HG02798 (cell line): ENCODE results near the gene TMEM203.

Experiments
- ATAC-seq: cut with Tn5 transposase; IDR thresholded peaks from one replicate; pipeline ENCODE4 v1.9.1; 2021; ENCODE audit warnings: mild to moderate bottlenecking; ENCODE audit not compliant: unreplicated experiment, poor library complexity

Gene TMEM203

GRCh38 chr9:137168904-137169856, 36.3 kb downstream of the TMEM203 start:
- no peak for ATAC-seq

- no peak for ATAC-seq
Measured at GRCh38 chr9:137168573-137168903, 36.9 kb downstream of the TMEM203 start.

- no peak for ATAC-seq
Measured at GRCh38 chr9:137167747-137168572, 37.5 kb downstream of the TMEM203 start.

DNA sequence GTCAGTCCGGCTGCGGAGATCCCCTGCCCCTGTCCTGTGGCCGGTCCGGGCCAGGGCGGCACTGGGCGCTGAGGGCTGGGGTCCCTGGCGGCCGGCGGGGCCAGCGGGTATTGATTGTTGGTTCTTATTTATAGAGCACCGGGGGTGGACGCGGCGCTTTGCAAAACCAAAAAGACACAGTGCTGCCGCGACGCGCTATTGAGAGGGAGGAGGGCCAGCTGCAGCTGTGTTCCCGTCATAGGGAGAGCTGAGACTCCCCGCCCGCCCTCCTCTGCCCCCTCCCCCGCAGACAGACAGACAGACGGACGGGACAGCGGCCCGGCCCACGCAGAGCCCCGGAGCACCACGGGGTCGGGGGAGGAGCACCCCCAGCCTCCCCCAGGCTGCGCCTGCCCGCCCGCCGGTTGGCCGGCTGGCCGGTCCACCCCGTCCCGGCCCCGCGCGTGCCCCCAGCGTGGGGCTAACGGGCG, 38.1 kb downstream of the TMEM203 start:
- ATAC-seq: no peak

DNA sequence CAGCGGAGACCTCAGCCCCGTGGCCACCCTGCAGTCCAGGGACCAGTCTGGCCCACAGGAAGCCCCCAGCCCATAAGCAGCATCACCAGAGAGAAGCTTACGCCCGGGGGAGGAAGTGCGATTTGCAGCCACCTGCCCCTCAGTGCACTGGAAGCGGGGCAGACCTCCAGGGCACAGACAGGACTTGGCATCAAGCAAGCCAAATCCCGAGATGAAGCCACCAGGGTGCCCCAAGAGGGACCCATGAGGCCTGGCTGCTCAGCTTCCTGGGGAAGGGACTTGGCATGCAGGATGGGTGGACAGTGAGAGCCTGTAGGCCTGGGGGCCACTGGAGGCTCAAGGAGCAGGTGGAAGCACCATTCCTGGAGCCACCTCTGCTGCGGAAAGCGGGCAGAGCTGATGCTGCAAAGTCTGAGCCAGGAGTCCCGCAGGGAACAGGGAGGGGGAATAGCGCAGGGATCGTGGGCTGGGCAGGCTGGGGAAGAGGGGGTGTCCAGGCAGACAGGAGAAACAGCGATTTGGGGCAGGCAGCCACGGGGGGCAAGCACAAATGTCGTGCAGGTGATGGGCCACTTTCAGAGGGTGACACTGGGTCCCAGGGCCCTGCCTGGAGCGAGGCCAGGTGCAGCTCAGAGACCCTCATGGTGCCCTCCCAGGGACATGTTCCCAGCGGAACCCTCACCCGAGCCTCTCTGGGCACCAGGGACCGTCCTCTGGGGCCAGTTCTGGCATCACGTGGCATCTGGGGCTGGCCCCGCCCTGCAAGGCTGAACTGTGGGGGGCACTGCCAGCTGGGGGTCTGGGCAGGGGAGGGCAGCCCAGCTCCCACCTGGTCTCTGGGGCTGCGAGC, 38.8 kb downstream of the TMEM203 start:
- ATAC-seq: no peak

- ATAC-seq: no peak
Measured at GRCh38 chr9:137165250-137165836, 40.1 kb downstream of the TMEM203 start.

- ATAC-seq: no peak
Measured at GRCh38 chr9:137164370-137165249, 40.8 kb downstream of the TMEM203 start.

DNA sequence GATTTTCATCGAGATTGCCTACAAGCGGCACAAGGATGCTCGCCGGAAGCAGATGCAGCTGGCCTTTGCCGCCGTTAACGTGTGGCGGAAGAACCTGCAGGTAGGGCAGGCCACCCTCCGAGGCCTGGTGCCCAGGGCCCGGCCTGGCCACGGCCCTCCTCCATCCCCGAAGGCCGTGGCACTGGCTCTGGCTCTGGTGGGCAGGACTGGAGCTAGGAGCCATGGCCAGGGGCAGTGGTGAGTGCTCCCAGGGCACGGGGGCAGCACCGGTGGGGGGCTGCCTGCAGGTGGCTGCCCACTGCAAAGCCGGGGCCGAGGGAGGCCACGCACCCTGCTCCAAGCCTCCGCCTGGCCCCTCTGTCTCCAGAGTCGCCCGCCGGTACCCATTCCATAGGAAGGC, 41.6 kb downstream of the TMEM203 start:
- no peak for ATAC-seq

- no peak for ATAC-seq
Measured at GRCh38 chr9:137163365-137163715, 42.1 kb downstream of the TMEM203 start.

DNA sequence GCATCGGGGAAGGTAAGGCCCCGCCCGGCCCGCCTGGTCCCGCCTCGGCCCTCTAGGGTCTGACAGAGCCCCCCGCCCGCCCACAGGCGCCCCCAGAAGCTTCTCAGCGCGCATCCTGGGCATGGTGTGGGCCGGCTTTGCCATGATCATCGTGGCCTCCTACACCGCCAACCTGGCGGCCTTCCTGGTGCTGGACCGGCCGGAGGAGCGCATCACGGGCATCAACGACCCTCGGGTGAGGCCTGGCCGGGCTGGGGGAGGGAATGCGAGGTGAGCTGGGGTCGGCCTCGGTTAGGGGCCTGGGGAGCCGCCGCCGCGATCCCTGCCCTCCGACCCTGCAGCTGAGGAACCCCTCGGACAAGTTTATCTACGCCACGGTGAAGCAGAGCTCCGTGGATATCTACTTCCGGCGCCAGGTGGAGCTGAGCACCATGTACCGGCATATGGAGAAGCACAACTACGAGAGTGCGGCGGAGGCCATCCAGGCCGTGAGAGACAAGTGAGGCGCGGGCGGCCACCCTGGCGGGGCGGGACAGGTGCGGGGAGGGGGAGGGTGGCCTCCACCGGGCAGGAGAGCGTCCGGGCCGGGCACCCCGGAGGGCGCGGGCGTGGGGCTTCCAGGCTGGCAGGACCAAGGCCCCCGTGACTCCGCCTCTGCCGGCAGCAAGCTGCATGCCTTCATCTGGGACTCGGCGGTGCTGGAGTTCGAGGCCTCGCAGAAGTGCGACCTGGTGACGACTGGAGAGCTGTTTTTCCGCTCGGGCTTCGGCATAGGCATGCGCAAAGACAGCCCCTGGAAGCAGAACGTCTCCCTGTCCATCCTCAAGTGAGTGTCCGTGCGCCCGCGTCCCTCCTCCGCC, 42.7 kb downstream of the TMEM203 start:
- ATAC-seq: no peak

DNA sequence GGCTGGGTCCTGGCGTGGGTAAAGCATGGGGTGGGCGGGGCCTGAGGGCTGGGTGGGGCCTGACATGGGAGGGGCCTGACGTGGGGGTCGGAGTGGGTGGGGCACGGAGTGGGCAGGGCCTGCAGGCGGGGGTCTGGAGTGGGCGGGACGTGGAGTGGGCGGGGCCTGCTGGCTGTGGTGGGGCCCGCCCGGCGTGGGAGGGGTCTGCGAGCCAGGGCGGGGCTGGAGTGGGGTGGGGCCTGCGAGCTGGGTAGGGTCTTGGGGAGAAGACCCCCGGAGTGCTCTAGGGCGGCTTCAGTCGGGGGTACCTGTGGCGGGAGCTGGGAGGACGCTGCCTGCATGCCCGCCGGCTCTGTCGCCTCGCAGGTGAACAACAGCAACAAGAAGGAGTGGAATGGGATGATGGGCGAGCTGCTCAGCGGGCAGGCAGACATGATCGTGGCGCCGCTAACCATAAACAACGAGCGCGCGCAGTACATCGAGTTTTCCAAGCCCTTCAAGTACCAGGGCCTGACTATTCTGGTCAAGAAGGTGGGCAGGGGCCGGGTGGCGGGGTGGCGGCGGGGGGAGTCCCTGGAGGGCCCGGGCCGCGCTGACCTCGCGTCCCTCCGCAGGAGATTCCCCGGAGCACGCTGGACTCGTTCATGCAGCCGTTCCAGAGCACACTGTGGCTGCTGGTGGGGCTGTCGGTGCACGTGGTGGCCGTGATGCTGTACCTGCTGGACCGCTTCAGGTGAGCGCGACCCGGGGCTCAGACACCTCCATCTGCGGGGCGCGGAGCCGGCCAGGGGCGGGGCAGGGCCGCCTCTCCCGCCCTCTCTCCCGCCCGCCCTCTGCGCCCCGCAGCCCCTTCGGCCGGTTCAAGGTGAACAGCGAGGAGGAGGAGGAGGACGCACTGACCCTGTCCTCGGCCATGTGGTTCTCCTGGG, 43.6 kb downstream of the TMEM203 start:
- no peak for ATAC-seq

GRCh38 chr9:137160716-137161557, 44.5 kb downstream of the TMEM203 start:
- ATAC-seq: no peak

GRCh38 chr9:137160054-137160425, 45.4 kb downstream of the TMEM203 start:
- ATAC-seq: no peak

GRCh38 chr9:137159105-137160053, 46.1 kb downstream of the TMEM203 start:
- no peak for ATAC-seq

GRCh38 chr9:137158625-137159024, 46.8 kb downstream of the TMEM203 start:
- ATAC-seq: no peak
